Measurements from ENCODE around the gene C9orf50.

C9orf50 gene

GRCh38 chr9:129571298-129572051 is 49.4 kb downstream of the C9orf50 start:
- Histone ChIP-seq H3K27me3 (replicated peaks; ENCODE audit: insufficient read depth, low read length) (peaks cover 15% of the 10 kb centered on the region), H3K27ac (ENCODE audit: low read length) (no peak overlapping the region), H4K20me1 (ENCODE audit: insufficient read depth, low read length) (no peaks in the 10 kb centered on the region), H3K9ac (ENCODE audit: low read length) (no peak overlapping the region), H3K4me1 (ENCODE audit: low read length) (peaks cover 5% of the 10 kb centered on the region; the same call in 1 of the 2 replicates), H3F3A (ENCODE audit: insufficient read depth, low read length) (no peaks in the 10 kb centered on the region), H2AFZ (ENCODE audit: low read length) (no peak overlapping the region), H3K9me2 (replicated peaks; ENCODE audit: insufficient read depth, low read length) (no peaks in the 10 kb centered on the region), H3K4me3 (ENCODE audit: low read length) (no peak overlapping the region), H3K79me2 (ENCODE audit: low read length) (no peaks in the 10 kb centered on the region), H3K36me3 (replicated peaks; ENCODE audit: insufficient read depth, low read length) (no peaks in the 10 kb centered on the region), H3K4me2 (ENCODE audit: low read depth, low read length) (no peak overlapping the region), H3K9me3 (replicated peaks; ENCODE audit: insufficient read depth, low read length) (no peaks in the 10 kb centered on the region)
- TF ChIP-seq EZH2phosphoT487 (IDR thresholded peaks at IDR 0.05; ENCODE audit: low read length) = no peak
- no peak for DNase-seq

- H3K4me2 ChIP-seq (ENCODE audit: low read depth, low read length) = no peak overlapping the region
Measured at GRCh38 chr9:129570450-129571297, 50.2 kb downstream of the C9orf50 start.

GRCh38 chr9:129569502-129570449 is 51.1 kb downstream of the C9orf50 start:
- no peaks in the 10 kb centered on the region for H4K20me1 ChIP-seq (ENCODE audit: insufficient read depth, low read length)
- peak overlapping the region; percentile 39; the same call in 1 of the 2 replicates for H3K4me2 ChIP-seq (ENCODE audit: low read depth, low read length)
- H2AFZ ChIP-seq (ENCODE audit: low read length) = no peak overlapping the region
- no peak overlapping the region for H3K27ac ChIP-seq (ENCODE audit: low read length)
- H3K4me1 ChIP-seq (ENCODE audit: low read length) = peaks cover 5% of the 10 kb centered on the region; the same call in 1 of the 2 replicates
- no peaks in the 10 kb centered on the region for H3K9me3 ChIP-seq (replicated peaks; ENCODE audit: insufficient read depth, low read length)
- H3K79me2 ChIP-seq (ENCODE audit: low read length) = no peaks in the 10 kb centered on the region
- no peaks in the 10 kb centered on the region for H3K36me3 ChIP-seq (replicated peaks; ENCODE audit: insufficient read depth, low read length)
- no peak overlapping the region for H3K4me3 ChIP-seq (ENCODE audit: low read length)
- H3K27me3 ChIP-seq (replicated peaks; ENCODE audit: insufficient read depth, low read length) = peaks cover 15% of the 10 kb centered on the region
- H3K9me2 ChIP-seq (replicated peaks; ENCODE audit: insufficient read depth, low read length) = no peaks in the 10 kb centered on the region
- DNase-seq = no peak
- no peak for TF ChIP-seq EZH2 (optimal IDR thresholded peaks at IDR 0.05; ENCODE audit: low read depth, low read length)
- peak; percentile 48 for TF ChIP-seq CTCF (IDR thresholded peaks at IDR 0.05; ENCODE audit: low read length)
- no peak for TF ChIP-seq EZH2phosphoT487 (IDR thresholded peaks at IDR 0.05; ENCODE audit: low read length)
- H3K9ac ChIP-seq (ENCODE audit: low read length) = no peak overlapping the region
- H3F3A ChIP-seq (ENCODE audit: insufficient read depth, low read length) = no peaks in the 10 kb centered on the region

More at GRCh38 chr9:129570450-129571297, 50.2 kb downstream of the C9orf50 start:
- no peaks in the 10 kb centered on the region for H3F3A ChIP-seq (ENCODE audit: insufficient read depth, low read length)
- H2AFZ ChIP-seq (ENCODE audit: low read length) = no peak overlapping the region
- H3K9me3 ChIP-seq (replicated peaks; ENCODE audit: insufficient read depth, low read length) = no peaks in the 10 kb centered on the region
- H3K27me3 ChIP-seq (replicated peaks; ENCODE audit: insufficient read depth, low read length) = peaks cover 15% of the 10 kb centered on the region
- no peaks in the 10 kb centered on the region for H4K20me1 ChIP-seq (ENCODE audit: insufficient read depth, low read length)
- no peaks in the 10 kb centered on the region for H3K79me2 ChIP-seq (ENCODE audit: low read length)
- H3K9me2 ChIP-seq (replicated peaks; ENCODE audit: insufficient read depth, low read length) = no peaks in the 10 kb centered on the region
- H3K27ac ChIP-seq (ENCODE audit: low read length) = no peak overlapping the region
- DNase-seq = no peak
- peaks cover 5% of the 10 kb centered on the region; the same call in 1 of the 2 replicates for H3K4me1 ChIP-seq (ENCODE audit: low read length)
- H3K9ac ChIP-seq (ENCODE audit: low read length) = no peak overlapping the region
- TF ChIP-seq EZH2phosphoT487 (IDR thresholded peaks at IDR 0.05; ENCODE audit: low read length) = no peak
- TF ChIP-seq EZH2 (optimal IDR thresholded peaks at IDR 0.05; ENCODE audit: low read depth, low read length) = no peak
- no peak for TF ChIP-seq CTCF (IDR thresholded peaks at IDR 0.05; ENCODE audit: low read length)
- no peaks in the 10 kb centered on the region for H3K36me3 ChIP-seq (replicated peaks; ENCODE audit: insufficient read depth, low read length)
- no peak overlapping the region for H3K4me3 ChIP-seq (ENCODE audit: low read length)
